ENCODE data around the gene PPP6R1. TPM values are rescaled to one million over a fixed set of nuclear protein-coding genes. Genes with fewer than 3 reads are reported as not detected.

Gene PPP6R1
- total RNA-seq, 4 donors from 2014 or later, result 5.6 to 70.4 (median 16.3) TPM

GRCh38 chr19:55277494-55277893, 18.7 kb upstream of the PPP6R1 start:
- Histone ChIP-seq H3K4me1 (no peaks in the 10 kb centered on the region), H3K9me3 (no peaks in the 10 kb centered on the region), H3K36me3 (no peaks in the 10 kb centered on the region), H3K27me3 (no peaks in the 10 kb centered on the region), H3K4me3 (no peak overlapping the region), H3K27ac (no peak overlapping the region)
- TF ChIP-seq POLR2A (IDR thresholded peaks at IDR 0.05) (no peak), CTCF (IDR thresholded peaks at IDR 0.05) (no peak)
- intact Hi-C loops (cut with DNase I; ENCODE audit: low total_unique reads), result no loop called here
- DNase-seq, result no peak

GRCh38 chr19:55276720-55277430, 18.1 kb upstream of the PPP6R1 start:
- Histone ChIP-seq H3K27ac (no peak overlapping the region), H3K9me3 (no peaks in the 10 kb centered on the region), H3K4me1 (no peaks in the 10 kb centered on the region), H3K4me3 (no peak overlapping the region), H3K27me3 (no peaks in the 10 kb centered on the region), H3K36me3 (no peaks in the 10 kb centered on the region)
- no peak for DNase-seq
- intact Hi-C loops (cut with DNase I; ENCODE audit: low total_unique reads), result no loop called here
- TF ChIP-seq CTCF (IDR thresholded peaks at IDR 0.05) (no peak), POLR2A (IDR thresholded peaks at IDR 0.05) (no peak)

- TF ChIP-seq POLR2A (IDR thresholded peaks at IDR 0.05) (no peak), CTCF (IDR thresholded peaks at IDR 0.05) (no peak)
- intact Hi-C loops (cut with DNase I; ENCODE audit: low total_unique reads), result no loop called here
- H3K27ac ChIP-seq, result no peak overlapping the region
- H3K36me3 ChIP-seq, result no peaks in the 10 kb centered on the region
- H3K9me3 ChIP-seq, result no peaks in the 10 kb centered on the region
- no peaks in the 10 kb centered on the region for H3K27me3 ChIP-seq
- H3K4me1 ChIP-seq, result no peaks in the 10 kb centered on the region
- no peak for DNase-seq
- no peak overlapping the region for H3K4me3 ChIP-seq
Measured at GRCh38 chr19:55275851-55276719, 17.3 kb upstream of the PPP6R1 start.

GRCh38 chr19:55273978-55274707, 15.3 kb upstream of the PPP6R1 start:
- Histone ChIP-seq H3K27ac (no peak overlapping the region), H3K36me3 (no peaks in the 10 kb centered on the region), H3K4me3 (no peak overlapping the region), H3K27me3 (no peaks in the 10 kb centered on the region), H3K9me3 (no peaks in the 10 kb centered on the region), H3K4me1 (no peaks in the 10 kb centered on the region)
- no peak for DNase-seq
- TF ChIP-seq CTCF (IDR thresholded peaks at IDR 0.05), result no peak
- no peak for TF ChIP-seq POLR2A (IDR thresholded peaks at IDR 0.05)
- intact Hi-C loops (cut with DNase I; ENCODE audit: low total_unique reads), result no loop called here

Data from uterus (tissue), 4 donors.